GM21367 (cell line): ENCODE data around the gene SEMA5A.
"Not testable (repeated sequence)": the region's sequence is repeated elsewhere in the genome, so short reads cannot be mapped to it uniquely, and the experiment has no call there.

ENCODE experiments used
- ATAC-seq: cut with Tn5 transposase; IDR thresholded peaks from one replicate; pipeline ENCODE4 v1.9.1; 2021; ENCODE audit not compliant: unreplicated experiment

SEMA5A gene

GRCh38 chr5:9401786-9402472, 143.9 kb downstream of the SEMA5A start:
- ATAC-seq = no peak

GRCh38 chr5:9399783-9400182, 146.1 kb downstream of the SEMA5A start:
- ATAC-seq = not testable (repeated sequence)

- no peak for ATAC-seq
Measured at GRCh38 chr5:9399094-9399493, 146.8 kb downstream of the SEMA5A start.

- ATAC-seq = no peak
Measured at GRCh38 chr5:9398227-9398626, 147.6 kb downstream of the SEMA5A start.

- ATAC-seq = no peak
Measured at GRCh38 chr5:9396285-9396770, 149.5 kb downstream of the SEMA5A start.

GRCh38 chr5:9395706-9396105, 150.2 kb downstream of the SEMA5A start:
- ATAC-seq = no peak

- no peak for ATAC-seq
Measured at GRCh38 chr5:9394221-9394620, 151.7 kb downstream of the SEMA5A start.

GRCh38 chr5:9392625-9393024, 153.2 kb downstream of the SEMA5A start:
- ATAC-seq = no peak

GRCh38 chr5:9391080-9391479, 154.8 kb downstream of the SEMA5A start:
- ATAC-seq = no peak

- no peak for ATAC-seq
Measured at GRCh38 chr5:9390113-9390512, 155.8 kb downstream of the SEMA5A start.

- no peak for ATAC-seq
Measured at GRCh38 chr5:9388941-9389674, 156.8 kb downstream of the SEMA5A start.

GRCh38 chr5:9387879-9388278, 158.0 kb downstream of the SEMA5A start:
- ATAC-seq = no peak

GRCh38 chr5:9386945-9387344, 158.9 kb downstream of the SEMA5A start:
- ATAC-seq = no peak

GRCh38 chr5:9382522-9382921, 163.4 kb downstream of the SEMA5A start:
- ATAC-seq = no peak

GRCh38 chr5:9381464-9381863, 164.4 kb downstream of the SEMA5A start:
- ATAC-seq = no peak

GRCh38 chr5:9380109-9380508, 165.8 kb downstream of the SEMA5A start:
- no peak for ATAC-seq

- ATAC-seq = no peak
Measured at GRCh38 chr5:9376363-9377117, 169.3 kb downstream of the SEMA5A start.

- no peak for ATAC-seq
Measured at GRCh38 chr5:9375756-9376155, 170.1 kb downstream of the SEMA5A start.

GRCh38 chr5:9374025-9374424, 171.8 kb downstream of the SEMA5A start:
- no peak for ATAC-seq

GRCh38 chr5:9373571-9373970, 172.3 kb downstream of the SEMA5A start:
- ATAC-seq = no peak

- no peak for ATAC-seq
Measured at GRCh38 chr5:9370256-9370655, 175.6 kb downstream of the SEMA5A start.

- no peak for ATAC-seq
Measured at GRCh38 chr5:9365512-9365911, 180.4 kb downstream of the SEMA5A start.
